Measurements from ENCODE around the gene ANKRD44. TPM values are rescaled to one million over a fixed set of nuclear protein-coding genes. Genes with fewer than 3 reads are reported as not detected.

Gene ANKRD44
- polyA plus RNA-seq, 2 of the 4 experiments (the other 2 are of a cell fraction): 0.97 to 5.9 TPM

GRCh38 chr2:197168705-197169104, 141.9 kb downstream of the ANKRD44 start:
- peak; percentile 87 to 99 for ATAC-seq
- ChIA-PET POLR2A (no interaction called here), CTCF (interaction anchor here (0.8 to 3.9 kb wide), 11 partner anchors 10 to 220 kb away, joined by 3 to 26 read pairs (median 4); no protein-coding TSS in a partner anchor)
- WGBS (ENCODE audit: missing lambda C conversion rate): 38% methylated on average over 5 of the region's 5 CpGs
- no peak overlapping the region for H3K4me3 ChIP-seq
- TF ChIP-seq ZNF302 (CRISPR knock-in tag; IDR thresholded peaks at IDR 0.05) (no peak), RAD21 (conservative IDR thresholded peaks at IDR 0.05 in 1 of 2, IDR thresholded peaks at IDR 0.05 in 1 of 2) (peak; percentile 63 to 75), SMC3 (IDR thresholded peaks at IDR 0.05) (peak; percentile 60), CTCF (IDR thresholded peaks at IDR 0.05) (peak; percentile 54)
- DNase-seq (ENCODE audit: low read depth in 1 of 2, low spot score in 1 of 2): peak; percentile 52 to 75
- H3K4me1 ChIP-seq: no peaks in the 10 kb centered on the region
- no peak overlapping the region for H3K4me2 ChIP-seq
- no peak overlapping the region for H3K27ac ChIP-seq
- no peaks in the 10 kb centered on the region for H3K9me3 ChIP-seq
- FAIRE-seq: no peak

GRCh38 chr2:197167608-197168314, 142.8 kb downstream of the ANKRD44 start:
- ChIA-PET CTCF (interaction anchor here (0.8 to 3.9 kb wide), 11 partner anchors 9 to 180 kb away, joined by 3 to 26 read pairs (median 4); no protein-coding TSS in a partner anchor), POLR2A (no interaction called here)
- no peak overlapping the region for H3K4me3 ChIP-seq
- DNase-seq (ENCODE audit: low read depth in 1 of 2, low spot score in 1 of 2): no peak
- no peak for ATAC-seq
- no peaks in the 10 kb centered on the region for H3K4me1 ChIP-seq
- no peak for TF ChIP-seq FOSB (CRISPR knock-in tag; IDR thresholded peaks at IDR 0.05)
- no peaks in the 10 kb centered on the region for H3K9me3 ChIP-seq
- H3K4me2 ChIP-seq: no peak overlapping the region
- FAIRE-seq: no peak
- 80% methylated on average over 3 of the region's 3 CpGs for WGBS (ENCODE audit: missing lambda C conversion rate)
- no peak overlapping the region for H3K27ac ChIP-seq

GRCh38 chr2:197165020-197165419, 145.6 kb downstream of the ANKRD44 start:
- Histone ChIP-seq H3K4me3 (no peak overlapping the region), H3K9me3 (no peaks in the 10 kb centered on the region), H3K4me1 (peaks cover 9% of the 10 kb centered on the region), H3K27ac (no peak overlapping the region), H3K4me2 (no peak overlapping the region)
- ATAC-seq: no peak
- WGBS (ENCODE audit: missing lambda C conversion rate): 81% methylated on average over 7 of the region's 7 CpGs
- no peak for TF ChIP-seq HOXA7 (CRISPR knock-in tag; IDR thresholded peaks at IDR 0.05)
- no peak for TF ChIP-seq E2F6 (IDR thresholded peaks at IDR 0.05; ENCODE audit: borderline replicate concordance, low read depth)
- TF ChIP-seq CBX2 (IDR thresholded peaks at IDR 0.05; ENCODE audit: borderline replicate concordance, low read depth): no peak
- no peak for TF ChIP-seq KDM1A (IDR thresholded peaks at IDR 0.05; ENCODE audit: low read depth)
- no peak for TF ChIP-seq TP53 (CRISPR knock-in tag; IDR thresholded peaks at IDR 0.05)
- no peak for TF ChIP-seq ZNF302 (CRISPR knock-in tag; IDR thresholded peaks at IDR 0.05)
- no peak for TF ChIP-seq BHLHE40 (IDR thresholded peaks at IDR 0.05; ENCODE audit: low read depth, low read length)
- CTCF ChIA-PET: interaction anchor here (2.8 kb wide), 1 partner anchor 52 kb away, joined by 13 read pairs; no protein-coding TSS in a partner anchor
- no peak for DNase-seq (ENCODE audit: low read depth in 1 of 2, low spot score in 1 of 2)
- no peak for FAIRE-seq
- POLR2A ChIA-PET: no interaction called here

GRCh38 chr2:197164141-197164754, 146.3 kb downstream of the ANKRD44 start:
- ATAC-seq: no peak

More at GRCh38 chr2:197164141-197164754, 146.3 kb downstream of the ANKRD44 start:
- FAIRE-seq: no peak
- CTCF ChIA-PET: no interaction called here
- H3K4me2 ChIP-seq: no peak overlapping the region
- POLR2A ChIA-PET: no interaction called here
- TF ChIP-seq ZSCAN20 (CRISPR knock-in tag; IDR thresholded peaks at IDR 0.05) (no peak), MYC (IDR thresholded peaks at IDR 0.05; ENCODE audit: borderline replicate concordance, low read length) (no peak), BCL3 (IDR thresholded peaks at IDR 0.05) (no peak), E2F6 (IDR thresholded peaks at IDR 0.05; ENCODE audit: borderline replicate concordance, low read depth) (no peak), RAD21 (conservative IDR thresholded peaks at IDR 0.05 in 1 of 2, IDR thresholded peaks at IDR 0.05 in 1 of 2) (no peak), EHMT2 (IDR thresholded peaks at IDR 0.05; ENCODE audit: low read depth) (no peak), KDM1A (IDR thresholded peaks at IDR 0.05; ENCODE audit: low read depth) (no peak), MAFK (IDR thresholded peaks at IDR 0.05; ENCODE audit: partially characterized antibody) (no peak), HOXA7 (CRISPR knock-in tag; IDR thresholded peaks at IDR 0.05) (no peak)
- DNase-seq (ENCODE audit: low read depth in 1 of 2, low spot score in 1 of 2): no peak
- peaks cover 16% of the 10 kb centered on the region for H3K4me1 ChIP-seq
- WGBS (ENCODE audit: missing lambda C conversion rate): 96% methylated on average over 35 of the region's 39 CpGs
- no peak overlapping the region for H3K4me3 ChIP-seq
- H3K9me3 ChIP-seq: no peaks in the 10 kb centered on the region
- H3K27ac ChIP-seq: no peak overlapping the region

Measured in A549 (cell line).